GM23338 (cell line): ENCODE measurements around the gene MRGPRG. TPM values are rescaled to one million over a fixed set of nuclear protein-coding genes. Genes with fewer than 3 reads are reported as not detected.

Source experiments
- ATAC-seq: fragments of 200-7000 bp; cut with Tn5 transposase; 3 replicates; pipeline ENCODE4 v1.9.1; 2020
- DNase-seq: peaks from one replicate; pipeline ENCODE4 v3.0.0-alpha.2; 2015; ENCODE audit warnings: low spot score
- H2AFZ ChIP-seq: fragments of 200-600 bp; sonication (generic); 2 replicates; pipeline ENCODE4 v1.8.0; 2016; ENCODE audit warnings: antibody characterized with exemption, mild to moderate bottlenecking, moderate library complexity
- H3F3A ChIP-seq: fragments of 200-600 bp; sonication (generic); replicated peaks from 2 replicates; pipeline ENCODE4 v1.8.0; 2017; ENCODE audit warnings: antibody characterized with exemption, mixed run types, low read depth
- H3K27ac ChIP-seq: fragments of 200-600 bp; sonication (generic); 2 replicates; pipeline ENCODE4 v1.6.1; 2016; ENCODE audit warnings: low read depth
- H3K27me3 ChIP-seq: fragments of 200-600 bp; sonication (generic); 2 replicates; pipeline ENCODE4 v1.8.0; 2016; ENCODE audit warnings: mild to moderate bottlenecking, mixed run types, moderate library complexity; ENCODE audit not compliant: insufficient read depth
- H3K36me3 ChIP-seq: fragments of 200-600 bp; sonication (generic); 2 replicates; pipeline ENCODE4 v1.8.0; 2016; ENCODE audit warnings: mild to moderate bottlenecking; ENCODE audit not compliant: insufficient read depth
- H3K4me1 ChIP-seq: fragments of 200-600 bp; sonication (generic); 2 replicates; pipeline ENCODE4 v1.8.0; 2016; ENCODE audit warnings: mild to moderate bottlenecking, moderate library complexity; ENCODE audit not compliant: insufficient read depth
- H3K4me2 ChIP-seq: fragments of 200-600 bp; sonication (generic); 2 replicates; pipeline ENCODE4 v1.7.1; 2017; ENCODE audit warnings: mixed run types
- H3K4me3 ChIP-seq: fragments of 200-600 bp; sonication (generic); 2 replicates; pipeline ENCODE4 v1.6.1; 2016; ENCODE audit warnings: mixed run types
- H3K79me2 ChIP-seq: fragments of 200-600 bp; sonication (generic); replicated peaks from 2 replicates; pipeline ENCODE4 v1.8.0; 2017; ENCODE audit warnings: mild to moderate bottlenecking; ENCODE audit not compliant: insufficient read depth
- H3K9me2 ChIP-seq: fragments of 200-600 bp; sonication (generic); 2 replicates; pipeline ENCODE4 v1.8.0; 2017; ENCODE audit not compliant: insufficient read depth
- H4K20me1 ChIP-seq: fragments of 200-600 bp; sonication (generic); replicated peaks from 2 replicates; pipeline ENCODE4 v1.8.0; 2017; ENCODE audit warnings: mild to moderate bottlenecking; ENCODE audit not compliant: insufficient read depth
- H3K27ac Mint-ChIP-seq: 2 replicates; pipeline ENCODE4 v1.8.0; 2020; ENCODE audit warnings: inconsistent platforms, mild to moderate bottlenecking, moderate library complexity, mixed read lengths
- H3K27me3 Mint-ChIP-seq: 3 replicates; pipeline ENCODE4 v1.8.0; 2022; ENCODE audit warnings: low read depth, mild to moderate bottlenecking, moderate library complexity, mixed read lengths, inconsistent platforms; ENCODE audit not compliant: insufficient read depth, poor library complexity
- H3K36me3 Mint-ChIP-seq: 3 replicates; pipeline ENCODE4 v1.8.0; 2021; ENCODE audit warnings: low read depth, mild to moderate bottlenecking, inconsistent platforms, moderate library complexity, mixed read lengths
- H3K4me1 Mint-ChIP-seq: 3 replicates; pipeline ENCODE4 v1.8.0; 2020; ENCODE audit warnings: mild to moderate bottlenecking, inconsistent platforms, mixed read lengths
- H3K4me3 Mint-ChIP-seq: 3 replicates; pipeline ENCODE4 v1.8.0; 2021; ENCODE audit warnings: moderate library complexity, mild to moderate bottlenecking, inconsistent platforms, mixed read lengths
- H3K9me3 Mint-ChIP-seq: 3 replicates; pipeline ENCODE4 v1.8.0; 2020; ENCODE audit warnings: moderate library complexity, mild to moderate bottlenecking, inconsistent platforms, mixed read lengths
- CREB1 ChIP-seq: fragments of 250-450 bp; sonication (Bioruptor Pico); IDR thresholded peaks from 2 replicates; pipeline ENCODE4 v1.5.0; 2020; ENCODE audit warnings: low read depth, mild to moderate bottlenecking, moderate library complexity
- ETS1 ChIP-seq: IDR thresholded peaks from 2 replicates; pipeline ENCODE4 v1.6.1; 2016; ENCODE audit warnings: antibody characterized with exemption
- EZH2 ChIP-seq: fragments of 200-600 bp; sonication (generic); IDR thresholded peaks from one replicate; pipeline ENCODE4 v1.8.0; 2017; ENCODE audit warnings: antibody characterized with exemption, mild to moderate bottlenecking, low read depth; ENCODE audit not compliant: unreplicated experiment
- EZH2phosphoT487 ChIP-seq: fragments of 200-600 bp; sonication (generic); IDR thresholded peaks from one replicate; pipeline ENCODE4 v1.8.1; 2018; ENCODE audit warnings: antibody characterized with exemption; ENCODE audit not compliant: unreplicated experiment
- JUNB ChIP-seq: IDR thresholded peaks from one replicate; pipeline ENCODE4 v1.6.1; 2016; ENCODE audit warnings: antibody characterized with exemption; ENCODE audit not compliant: unreplicated experiment
- NANOG ChIP-seq: IDR thresholded peaks from 2 replicates; pipeline ENCODE4 v1.6.1; 2016; ENCODE audit warnings: antibody characterized with exemption, borderline replicate concordance
- POLR2AphosphoS5 ChIP-seq: IDR thresholded peaks from 2 replicates; pipeline ENCODE4 v1.6.1; 2016; ENCODE audit warnings: antibody characterized with exemption, low read depth
- STAT1 ChIP-seq: IDR thresholded peaks from one replicate; pipeline ENCODE4 v1.6.1; 2016; ENCODE audit warnings: antibody characterized with exemption; ENCODE audit not compliant: unreplicated experiment
- ZNF114 ChIP-seq: fragments of 250-450 bp; sonication (Bioruptor Pico); IDR thresholded peaks from 2 replicates; pipeline ENCODE4 v1.5.0; 2020; ENCODE audit warnings: mild to moderate bottlenecking, moderate library complexity
- ZNF331 ChIP-seq: fragments of 250-450 bp; sonication (Bioruptor Pico); IDR thresholded peaks from 2 replicates; pipeline ENCODE4 v1.5.0; 2020; ENCODE audit warnings: low read depth, mild to moderate bottlenecking, moderate library complexity
- ZNF462 ChIP-seq: fragments of 250-450 bp; sonication (Bioruptor Pico); IDR thresholded peaks from 2 replicates; pipeline ENCODE4 v1.5.0; 2020; ENCODE audit warnings: mild to moderate bottlenecking, moderate library complexity
- polyA plus RNA-seq: library from polyadenylated mRNA; unstranded; fragments of >200 nt; fragmentation: Nextera tagmentation; extraction: Ambion mirVana; gene quantifications from 2 replicates; pipeline ENCODE4 v1.2.1, GENCODE V29; 2016
- total RNA-seq: library from RNA; depleted of rRNA; stranded (reverse); fragments of >200 nt; shearing (Covaris generic); gene quantifications from 2 replicates; pipeline ENCODE4 v1.2.3, GENCODE V29; 2014

MRGPRG gene
- total and polyA plus RNA-seq, 2 experiments from 2014 or later: not detected

GRCh38 chr11:3220101-3220500 lies 1.5 kb upstream of the MRGPRG start:
- TF ChIP-seq ZNF114 (CRISPR knock-in tag): no peak
- no peak for TF ChIP-seq EZH2
- TF ChIP-seq ZNF331 (CRISPR knock-in tag): no peak
- TF ChIP-seq CREB1 (CRISPR knock-in tag): no peak
- no peak for TF ChIP-seq POLR2AphosphoS5
- no peak for TF ChIP-seq STAT1
- no peak for TF ChIP-seq NANOG
- no peak for TF ChIP-seq JUNB
- H3K27me3 ChIP-seq: no peaks in the 10 kb centered on the region
- DNase-seq (no peak), ATAC-seq (no peak)
- H3K4me1 Mint-ChIP-seq: peaks cover 36% of the 10 kb centered on the region; the same call in 2 of the 3 replicates
- H3K27ac Mint-ChIP-seq: no peak overlapping the region
- H2AFZ ChIP-seq: no peak overlapping the region
- H3K9me2 ChIP-seq: no peaks in the 10 kb centered on the region
- H3K36me3 ChIP-seq: no peaks in the 10 kb centered on the region
- no peaks in the 10 kb centered on the region for H3K79me2 ChIP-seq
- no peak overlapping the region for H3K27ac ChIP-seq
- no peaks in the 10 kb centered on the region for H3K36me3 Mint-ChIP-seq
- no peak overlapping the region for H3K4me3 ChIP-seq
- H3K4me3 Mint-ChIP-seq: no peak overlapping the region
- H3K27me3 Mint-ChIP-seq: peaks cover 14% of the 10 kb centered on the region
- no peak overlapping the region for H3K4me2 ChIP-seq
- no peaks in the 10 kb centered on the region for H4K20me1 ChIP-seq
- H3K9me3 Mint-ChIP-seq: no peaks in the 10 kb centered on the region
- no peaks in the 10 kb centered on the region for H3F3A ChIP-seq
- peaks cover 18% of the 10 kb centered on the region; the same call in 1 of the 2 replicates for H3K4me1 ChIP-seq

- no peaks in the 10 kb centered on the region for H3K27me3 ChIP-seq
- Mint-ChIP-seq H3K4me3 (no peak overlapping the region), H3K36me3 (no peaks in the 10 kb centered on the region), H3K27ac (no peak overlapping the region), H3K9me3 (no peaks in the 10 kb centered on the region), H3K4me1 (peaks cover 30% of the 10 kb centered on the region; the same call in 2 of the 3 replicates), H3K27me3 (peaks cover 8% of the 10 kb centered on the region)
- no peak for TF ChIP-seq CREB1 (CRISPR knock-in tag)
- TF ChIP-seq EZH2: no peak
- TF ChIP-seq ZNF114 (CRISPR knock-in tag): no peak
- TF ChIP-seq EZH2phosphoT487: no peak
- no peak for TF ChIP-seq ZNF331 (CRISPR knock-in tag)
- no peak for TF ChIP-seq ZNF462 (CRISPR knock-in tag)
- TF ChIP-seq STAT1: no peak
- no peak for TF ChIP-seq ETS1
- no peaks in the 10 kb centered on the region for H4K20me1 ChIP-seq
- H3K9me2 ChIP-seq: no peaks in the 10 kb centered on the region; the same call in 1 of the 2 replicates
- no peak for DNase-seq
- no peak overlapping the region for H2AFZ ChIP-seq
- H3K36me3 ChIP-seq: no peaks in the 10 kb centered on the region
- no peak for ATAC-seq
- H3F3A ChIP-seq: no peaks in the 10 kb centered on the region
- H3K4me2 ChIP-seq: no peak overlapping the region
- no peak overlapping the region for H3K27ac ChIP-seq
- H3K79me2 ChIP-seq: no peaks in the 10 kb centered on the region
- H3K4me3 ChIP-seq: no peak overlapping the region
- peaks cover 18% of the 10 kb centered on the region; the same call in 1 of the 2 replicates for H3K4me1 ChIP-seq
These were observed 774 bp upstream of the MRGPRG start for GRCh38 chr11:3219281-3219892.
